ENCODE results near the gene FHL3.

DNA sequence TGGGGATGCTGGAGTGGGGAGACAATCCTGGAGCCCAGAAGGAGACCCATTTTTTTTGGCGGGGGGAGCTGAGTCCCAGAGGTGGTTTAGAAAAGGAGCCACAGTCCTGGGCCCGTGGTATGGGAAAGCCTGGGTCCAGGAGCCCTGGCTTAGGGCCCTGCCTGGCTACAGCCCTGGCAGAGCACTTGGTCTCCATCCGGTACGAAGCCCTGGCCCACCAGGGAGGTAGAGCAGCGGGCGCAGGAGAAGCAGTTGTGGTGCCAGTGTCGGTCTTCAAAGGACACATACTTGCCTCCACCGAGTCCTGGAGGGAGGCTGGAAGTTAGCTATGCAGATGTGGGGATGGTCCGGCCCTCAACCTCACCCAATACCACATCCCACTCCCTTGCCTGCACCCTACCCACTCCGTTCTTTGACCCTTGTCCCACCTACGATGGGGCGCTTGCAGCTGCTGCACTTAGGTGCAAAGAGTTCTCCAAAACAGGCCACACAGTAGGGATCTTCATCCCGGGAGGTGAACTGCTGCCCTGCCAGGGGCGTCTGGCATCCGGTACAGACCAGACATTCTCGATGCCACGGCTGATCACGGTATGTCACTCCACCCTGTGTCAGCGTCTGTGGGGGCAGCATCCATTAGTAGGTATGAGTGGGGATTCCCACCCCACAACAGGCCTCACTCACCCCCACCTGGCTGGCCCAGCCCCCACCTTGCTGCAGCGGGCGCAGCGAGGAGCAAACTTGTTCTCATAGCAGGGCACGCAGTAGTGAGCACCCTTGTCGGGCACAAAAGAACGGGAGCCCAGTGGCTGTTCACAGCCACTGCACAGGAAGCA lies 7.8 kb downstream of the FHL3 start:
- no peak for TF ChIP-seq CTCF (IDR thresholded peaks at IDR 0.05)
- no peak for TF ChIP-seq POLR2A (IDR thresholded peaks at IDR 0.05)
